NCI-H128 (cell line): ENCODE measurements around the gene NPVF.

Experiments
- DNase-seq: peaks from one replicate; lab custom pipeline; 2025; ENCODE audit not compliant: unreplicated experiment; lab: John Stamatoyannopoulos, UW

NPVF gene, protein sequence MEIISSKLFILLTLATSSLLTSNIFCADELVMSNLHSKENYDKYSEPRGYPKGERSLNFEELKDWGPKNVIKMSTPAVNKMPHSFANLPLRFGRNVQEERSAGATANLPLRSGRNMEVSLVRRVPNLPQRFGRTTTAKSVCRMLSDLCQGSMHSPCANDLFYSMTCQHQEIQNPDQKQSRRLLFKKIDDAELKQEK

DNA sequence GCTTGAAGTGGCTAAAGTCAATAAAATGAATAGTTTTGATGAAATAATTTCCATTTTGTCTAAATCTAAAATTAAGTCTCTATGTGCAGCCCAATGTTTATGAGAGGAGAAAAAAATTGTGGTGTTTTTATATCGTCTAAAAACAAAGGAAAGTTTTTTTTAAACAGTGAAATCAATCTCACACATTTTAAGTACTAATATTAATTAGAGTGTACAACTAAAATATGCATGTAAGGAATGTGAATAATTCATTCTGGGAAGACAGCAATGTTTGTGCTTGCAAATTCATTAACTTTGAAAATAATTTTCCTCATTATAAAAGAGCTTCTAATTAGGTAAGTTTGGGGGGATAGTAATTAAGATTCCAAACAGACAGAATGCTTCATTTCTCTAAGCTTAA lies at the start of gene NPVF:
NPVF (minus strand) TSS at position 101 of the 400 bp plus-strand sequence; CDS start at position 54, 47 bp downstream.
- DNase-seq, result no peak

DNA sequence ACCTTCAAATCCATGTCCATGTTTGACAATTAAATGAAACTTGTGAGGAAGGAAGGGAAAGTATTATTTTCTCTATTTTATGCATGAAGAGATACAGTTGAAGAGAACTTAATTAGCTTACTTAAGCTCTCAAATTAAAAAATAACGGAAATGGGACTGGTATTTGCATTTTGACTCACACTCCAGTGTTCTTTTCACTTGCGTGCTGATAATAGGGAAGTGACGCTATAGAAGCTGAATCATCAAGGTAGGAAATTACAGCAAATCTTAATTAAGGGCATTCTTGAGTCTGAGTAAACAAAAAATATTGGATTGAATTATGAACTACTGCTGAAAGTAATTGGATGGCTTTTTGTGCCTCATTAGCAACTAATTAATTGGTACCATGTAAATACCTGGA lies 44.0 kb upstream of the NPVF start:
- DNase-seq, result no peak

DNA sequence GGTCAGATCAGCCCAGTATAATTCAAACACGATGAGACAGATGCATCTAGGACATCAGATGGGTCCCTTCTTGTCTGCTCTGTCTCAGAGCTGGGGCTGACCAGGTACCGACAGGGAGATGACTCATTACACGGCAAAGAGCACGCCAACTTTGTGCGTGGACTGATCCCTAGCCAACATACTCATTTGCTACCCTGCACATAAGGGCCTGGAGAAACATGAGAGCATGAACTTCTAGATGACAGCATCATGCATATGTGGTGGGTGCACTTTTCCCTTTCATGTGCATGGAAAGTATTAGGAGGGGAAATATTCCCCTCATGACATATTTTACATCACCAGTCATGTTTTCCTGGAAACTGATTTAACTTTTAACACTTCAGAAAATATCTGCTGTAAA lies 35.1 kb upstream of the NPVF start:
- DNase-seq, result no peak

DNA sequence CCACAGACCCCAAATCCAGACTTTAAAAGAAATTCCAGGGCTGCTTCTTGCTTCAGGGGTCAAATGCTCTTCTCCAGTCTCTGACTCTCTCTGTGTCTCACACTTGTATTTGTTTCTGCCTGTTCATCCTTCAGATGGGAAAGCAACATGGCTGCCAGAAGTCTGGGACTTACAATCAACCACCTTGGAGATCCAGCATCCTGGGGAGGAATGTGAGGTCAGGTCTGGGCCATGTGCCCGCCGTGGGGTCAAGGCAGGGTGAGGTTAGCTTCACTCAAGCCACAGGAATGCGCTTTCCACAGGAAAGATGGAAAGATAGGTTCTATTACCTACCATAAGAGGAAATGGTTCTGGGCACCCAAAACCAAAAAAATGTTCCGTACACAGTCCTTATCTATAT lies 34.3 kb upstream of the NPVF start:
- no peak for DNase-seq

DNA sequence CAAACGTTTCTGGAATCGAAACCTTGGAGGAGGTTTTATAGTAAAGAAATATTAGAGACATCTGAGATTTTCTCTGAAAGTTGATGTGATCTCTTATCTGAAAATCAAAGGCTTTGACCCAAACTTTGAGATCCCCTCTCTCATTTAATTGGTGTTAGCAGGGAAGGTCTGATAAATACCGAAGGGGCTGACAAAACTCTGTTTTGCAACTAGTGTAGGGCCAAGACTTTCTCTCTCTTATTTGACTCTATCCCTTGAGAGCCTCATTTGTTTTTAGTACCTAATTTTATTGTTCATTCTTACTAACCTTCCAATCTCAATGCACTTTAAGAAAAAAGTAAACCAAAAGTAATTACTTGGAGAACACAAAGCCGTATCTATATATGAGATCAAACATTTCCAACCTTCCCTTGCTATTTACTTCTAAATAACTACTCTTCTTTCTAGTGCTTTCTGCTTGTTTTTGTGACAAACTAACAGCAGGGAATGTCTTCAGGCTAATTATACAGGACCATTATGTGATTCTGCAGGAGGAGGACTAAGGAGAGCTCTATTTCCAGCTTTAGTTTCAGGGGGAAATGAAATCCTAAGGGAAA lies 33.4 kb upstream of the NPVF start:
- no peak for DNase-seq

DNA sequence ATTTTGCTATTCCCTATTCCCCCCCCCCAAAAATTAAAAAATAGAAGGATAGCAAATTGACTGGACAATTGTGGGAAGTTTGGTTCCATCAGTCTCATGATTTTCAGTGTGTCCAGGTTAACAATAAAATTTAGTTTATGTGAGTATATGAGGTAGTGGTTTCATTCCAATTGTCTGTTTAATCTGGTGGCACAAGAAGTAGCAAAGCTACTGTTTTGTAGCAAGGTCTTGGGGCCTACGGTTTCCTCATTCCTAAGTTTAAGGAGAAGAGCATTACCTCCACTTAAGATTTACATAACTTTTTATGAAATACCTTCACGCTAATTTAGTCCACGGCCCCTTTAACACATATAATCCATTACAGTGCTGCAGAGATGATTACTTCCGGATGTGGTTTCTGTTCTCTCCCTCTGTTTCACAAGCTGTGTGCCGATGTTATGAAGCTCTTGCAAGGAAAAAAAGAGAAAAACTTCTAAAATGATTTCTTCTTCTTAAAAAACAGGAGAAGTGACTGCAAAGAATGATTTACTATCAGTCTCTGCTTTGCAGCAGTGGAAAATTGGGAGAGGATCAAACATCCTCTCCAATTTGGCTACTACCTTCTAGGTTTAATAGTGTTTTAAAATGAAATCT lies 32.7 kb upstream of the NPVF start:
- DNase-seq, result no peak

DNA sequence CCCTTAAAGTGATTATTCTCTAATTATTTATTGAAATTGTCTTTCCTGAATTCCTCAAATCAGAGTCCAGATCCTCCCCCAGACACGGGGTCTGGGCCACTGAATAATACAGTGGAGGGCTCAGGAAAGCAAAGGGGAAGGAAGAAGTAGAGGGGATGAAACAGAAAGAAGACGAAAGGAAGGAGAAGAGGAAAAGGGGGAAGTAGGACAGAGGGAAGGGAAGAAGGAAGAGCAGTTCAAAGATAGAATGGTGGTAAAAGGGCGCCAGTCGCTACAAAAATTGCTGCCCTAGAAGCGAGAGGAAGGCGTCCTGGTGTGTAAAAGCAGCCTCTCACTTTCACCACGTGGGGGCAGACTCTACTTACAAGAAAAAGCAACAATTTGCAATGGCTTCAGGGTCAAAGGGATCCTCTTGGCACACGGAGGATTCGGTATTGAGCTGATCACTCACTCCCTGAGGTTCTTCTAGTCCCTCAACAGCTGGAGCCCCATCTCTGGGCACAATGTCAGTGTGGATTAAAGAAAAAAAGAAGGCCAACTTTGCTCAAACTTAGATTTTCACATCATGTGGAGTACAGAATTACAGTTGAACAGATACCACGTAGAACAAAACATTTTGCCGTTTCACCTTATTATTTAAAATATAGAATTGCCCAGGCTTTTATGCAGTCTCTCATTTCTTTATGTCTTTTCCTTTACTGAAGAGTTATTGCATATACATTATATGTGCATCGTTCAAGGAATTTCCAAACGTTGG lies 31.4 kb upstream of the NPVF start:
- DNase-seq, result peak; percentile 53

DNA sequence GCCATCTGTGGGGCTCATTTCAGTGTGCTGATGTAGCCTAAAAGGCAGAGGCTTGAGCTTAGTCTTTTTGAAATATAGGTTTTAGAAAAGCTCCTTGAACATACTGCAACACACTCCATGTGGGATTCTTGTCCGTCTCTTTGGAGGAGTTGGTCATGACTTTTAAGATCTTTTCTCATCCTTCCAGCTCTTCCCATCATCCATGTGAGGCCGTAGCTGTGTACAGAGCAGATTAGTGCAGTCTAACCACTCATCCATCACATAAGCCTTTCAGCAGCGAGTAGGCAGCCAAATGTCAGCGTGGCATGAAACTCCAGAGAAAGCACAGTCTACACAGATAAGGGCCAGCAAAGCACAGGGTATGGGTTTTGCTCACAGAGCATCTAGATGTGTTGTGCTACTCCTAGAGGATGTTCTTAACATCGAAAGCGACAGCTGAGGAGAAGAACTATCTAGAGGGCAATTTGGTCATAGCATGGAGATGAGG lies 28.1 kb upstream of the NPVF start:
- no peak for DNase-seq

DNA sequence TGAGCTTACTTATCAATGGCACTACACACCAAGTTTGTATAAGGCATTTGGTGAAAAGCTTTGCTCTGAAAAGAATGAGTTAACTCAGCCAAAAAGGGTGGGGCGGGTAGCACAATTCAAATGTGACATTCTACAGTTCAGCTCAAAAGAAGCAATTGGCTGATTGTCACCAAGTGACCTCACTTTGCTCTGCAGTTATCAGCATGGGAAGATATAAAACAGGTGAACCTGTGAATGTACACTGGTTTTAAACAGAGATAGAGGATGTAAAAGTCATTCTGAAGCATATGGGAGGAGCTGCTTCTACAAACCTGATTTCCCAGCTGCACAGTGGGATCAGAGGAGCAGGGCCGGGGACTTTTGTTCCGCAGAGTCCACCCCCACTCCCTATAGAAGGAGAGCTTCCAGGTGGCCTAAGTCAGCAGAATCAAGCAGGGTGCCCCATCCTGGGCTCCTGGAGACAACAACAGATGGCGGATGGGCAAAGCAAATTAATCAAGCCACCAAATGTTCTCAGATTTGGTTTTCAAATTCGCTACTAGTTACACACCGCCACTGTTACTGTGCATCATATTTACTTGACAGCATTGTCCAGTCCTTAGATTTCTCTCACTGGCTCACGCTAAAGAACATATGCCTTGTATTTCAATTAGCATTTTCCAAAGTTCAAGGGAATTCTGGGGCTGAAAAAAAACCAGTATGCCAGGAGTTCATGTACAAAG lies 27.5 kb upstream of the NPVF start:
- no peak for DNase-seq

DNA sequence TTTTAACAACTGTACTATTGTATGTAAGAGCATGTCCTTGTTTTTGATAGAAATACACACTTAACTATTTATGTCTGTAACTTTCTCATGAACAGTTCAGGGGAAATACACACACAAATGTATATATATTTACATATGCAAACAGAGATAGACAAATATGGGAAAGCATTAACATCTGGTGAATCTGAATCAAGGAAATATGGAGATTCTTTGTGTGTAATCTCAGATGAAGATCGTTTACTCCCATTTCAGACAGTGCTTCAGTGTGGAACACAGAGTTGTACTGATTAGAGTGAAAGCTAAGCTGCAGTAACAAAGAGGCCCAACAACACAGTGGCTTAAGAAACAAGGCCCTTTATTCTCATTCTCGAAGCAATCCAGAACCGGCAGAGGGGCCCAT lies 26.3 kb upstream of the NPVF start:
- DNase-seq, result no peak

DNA sequence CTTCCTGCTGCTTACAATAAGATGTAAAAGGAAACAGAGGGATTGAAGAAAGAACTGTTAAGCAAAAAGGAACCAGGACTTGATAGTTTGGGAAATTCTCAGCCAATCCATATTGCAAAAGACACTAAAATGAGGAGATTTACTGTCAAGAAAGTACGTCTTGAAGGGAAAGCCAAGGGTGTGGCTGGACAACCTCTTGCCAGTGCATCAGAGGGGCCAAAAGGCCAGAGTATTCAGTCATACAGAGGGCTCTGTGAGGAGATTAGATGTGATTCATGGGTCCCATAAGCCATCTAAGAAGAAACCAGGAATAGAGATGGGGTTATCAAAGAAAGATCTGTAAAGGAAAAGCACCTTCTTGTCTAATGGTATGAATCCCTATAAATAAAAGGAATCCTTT lies 25.4 kb upstream of the NPVF start:
- DNase-seq, result no peak

DNA sequence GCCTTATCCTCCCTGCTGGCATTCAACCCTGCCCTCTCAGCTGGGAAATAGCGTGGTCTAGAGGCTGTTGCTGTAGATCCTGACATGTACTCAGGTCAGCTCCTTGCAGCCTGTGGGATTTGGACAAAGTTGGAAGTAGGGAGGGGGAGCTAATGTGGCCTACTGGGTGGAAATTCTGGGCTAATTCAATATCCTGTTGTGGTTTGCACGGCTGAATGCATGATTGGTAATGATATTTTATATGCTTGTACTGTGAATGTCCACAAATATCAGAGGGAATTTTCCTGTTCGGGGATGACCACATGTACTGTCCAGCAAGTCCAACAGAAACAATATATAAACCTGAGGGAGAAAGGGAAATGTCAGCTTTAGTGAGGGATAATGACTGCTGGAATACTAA lies 22.1 kb upstream of the NPVF start:
- DNase-seq, result no peak

DNA sequence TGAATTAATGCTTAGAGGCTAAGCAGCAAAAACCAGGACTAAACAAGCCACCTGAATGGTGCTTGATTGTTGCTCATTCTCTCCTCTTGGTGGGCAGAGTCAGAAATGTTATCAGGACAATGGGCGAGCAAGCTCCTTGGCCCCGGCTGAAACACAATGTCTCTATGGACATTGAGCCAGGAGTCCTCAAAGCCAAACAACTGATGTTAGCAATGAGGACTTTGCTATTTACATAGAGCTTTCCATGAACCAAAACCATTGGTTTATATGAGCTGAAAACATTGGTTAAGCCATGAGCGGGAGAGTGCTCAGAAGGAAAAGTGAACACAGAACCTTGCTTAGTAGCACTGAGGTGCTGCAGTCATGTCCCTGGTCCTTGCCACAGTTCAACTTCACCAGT lies 21.5 kb upstream of the NPVF start:
- no peak for DNase-seq

DNA sequence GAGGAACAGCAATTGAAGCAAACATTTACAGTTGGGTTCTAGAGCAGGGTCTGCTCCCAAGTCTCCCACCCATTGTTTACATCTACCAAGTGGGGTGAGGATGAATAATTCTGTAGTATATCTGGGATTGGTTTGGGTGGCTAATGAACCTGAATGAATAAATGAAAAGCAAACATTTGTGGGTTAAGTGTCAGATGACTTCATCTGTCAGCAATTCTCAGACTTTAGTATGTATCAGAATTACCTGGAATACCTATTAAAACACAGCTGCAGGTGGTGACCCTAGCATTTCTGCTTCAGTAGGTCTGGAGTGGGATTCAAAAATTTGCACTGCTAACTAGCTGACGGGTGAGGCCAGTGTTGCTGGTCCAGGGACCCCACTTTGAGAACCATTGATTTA lies 18.0 kb upstream of the NPVF start:
- DNase-seq, result no peak

DNA sequence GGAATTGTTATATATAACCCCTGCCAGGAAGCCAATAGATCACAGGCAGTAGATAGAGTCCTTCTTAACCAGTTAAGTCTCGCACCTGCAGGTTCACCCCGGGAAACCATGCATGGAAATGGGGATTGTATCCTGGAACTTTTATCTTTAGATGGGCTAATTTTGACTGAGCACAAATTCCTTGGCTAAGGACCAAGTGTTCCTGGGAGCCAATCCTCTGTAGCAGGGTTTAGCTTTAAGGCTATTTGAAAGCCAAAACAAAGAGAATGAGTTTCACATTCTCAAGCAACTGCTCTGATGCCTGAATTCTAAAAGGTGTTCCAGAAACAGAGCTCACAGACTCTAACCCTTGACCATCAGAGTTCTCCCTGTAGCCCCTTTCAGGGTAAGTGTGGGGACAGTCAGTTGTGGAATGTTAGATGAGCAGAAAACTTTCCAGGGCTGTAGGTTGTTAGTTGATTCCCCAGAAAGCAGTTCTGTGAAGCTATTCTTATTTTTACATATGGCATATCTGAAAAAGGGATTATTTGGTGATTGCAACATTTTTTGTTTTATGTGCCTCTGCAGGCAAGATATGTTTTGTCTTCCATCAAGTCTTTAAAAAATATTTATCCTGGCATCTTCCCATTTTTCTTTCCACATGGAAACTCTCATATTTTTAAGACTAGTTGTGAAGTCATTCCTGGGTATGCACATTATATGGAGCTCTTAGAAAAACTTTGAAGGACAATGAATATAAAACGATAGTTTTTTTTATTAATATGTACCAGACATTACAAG lies 16.2 kb upstream of the NPVF start:
- DNase-seq, result no peak

DNA sequence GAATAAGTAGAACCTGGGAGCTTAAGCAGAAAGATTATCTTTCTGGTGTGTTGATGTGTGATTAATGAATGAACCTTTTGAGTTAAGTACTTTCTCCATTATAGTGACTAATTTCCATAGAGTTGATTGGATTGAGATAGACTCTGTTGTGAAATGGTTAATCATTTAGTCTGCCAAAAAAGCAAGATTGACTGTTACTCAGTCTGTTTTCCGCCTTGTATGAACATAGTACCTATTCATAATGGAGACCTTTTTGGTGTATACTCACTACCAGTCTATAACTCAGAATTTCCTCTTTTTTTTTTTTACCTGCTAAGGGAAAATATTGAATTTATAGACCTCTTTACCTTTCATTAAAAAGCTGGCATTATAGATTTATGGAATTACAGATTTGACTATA lies 14.4 kb upstream of the NPVF start:
- DNase-seq, result no peak

DNA sequence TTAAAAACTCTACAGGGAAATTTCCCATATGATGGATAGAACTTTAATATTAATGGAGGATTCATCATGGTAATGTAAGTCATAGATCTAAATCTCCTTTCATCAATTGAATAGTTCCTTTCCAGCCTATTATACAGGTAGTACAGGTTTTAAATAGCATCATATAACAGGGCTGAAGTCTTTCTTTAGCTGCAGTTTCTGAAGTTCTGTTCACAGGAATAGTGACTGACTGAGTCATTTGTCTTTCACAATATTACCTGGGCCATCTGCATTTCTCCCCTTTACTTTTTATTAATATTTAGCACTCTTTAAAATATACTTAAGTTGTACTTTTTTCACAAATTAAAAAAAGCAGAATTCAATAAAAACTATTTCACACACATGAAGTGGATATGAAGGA lies 12.6 kb upstream of the NPVF start:
- DNase-seq, result no peak

DNA sequence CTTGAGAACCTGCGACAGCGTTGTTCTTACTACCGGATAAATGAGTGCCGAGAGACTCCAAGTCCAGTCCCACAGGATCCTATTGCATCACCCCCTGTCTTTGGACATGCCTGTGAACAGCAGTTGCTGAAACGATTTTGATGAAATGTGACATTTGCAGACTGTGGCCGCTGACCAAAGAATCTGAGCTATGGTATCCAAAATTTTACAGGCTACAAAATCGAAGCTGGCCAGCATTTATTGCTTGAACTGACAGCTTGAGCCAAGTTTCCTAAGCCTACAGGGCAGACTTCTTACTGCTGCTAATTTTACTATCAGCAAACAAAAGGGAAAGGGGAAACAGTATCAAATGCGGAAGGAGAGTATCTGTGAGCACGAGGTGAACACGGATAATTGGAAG lies 12.1 kb upstream of the NPVF start:
- DNase-seq, result no peak

DNA sequence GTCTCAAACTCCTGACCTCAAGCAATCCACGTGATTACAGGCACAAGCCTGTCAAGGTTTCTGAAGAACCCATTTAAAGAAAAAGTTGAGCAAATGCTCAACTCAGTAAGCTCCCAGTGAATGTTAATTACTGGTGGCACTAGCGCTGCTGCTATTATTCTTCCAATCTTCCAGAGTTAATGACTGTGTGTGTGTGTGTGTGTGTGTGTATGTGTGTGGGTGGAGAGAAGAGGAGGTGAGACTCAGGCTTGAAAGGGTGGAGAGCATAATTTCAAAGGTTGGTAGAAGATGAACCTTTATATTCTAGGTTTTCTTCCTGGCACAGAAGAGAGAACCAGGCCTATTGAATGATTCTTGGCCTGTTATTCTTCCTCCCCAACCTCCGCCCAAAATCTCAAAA lies 11.6 kb upstream of the NPVF start:
- no peak for DNase-seq

DNA sequence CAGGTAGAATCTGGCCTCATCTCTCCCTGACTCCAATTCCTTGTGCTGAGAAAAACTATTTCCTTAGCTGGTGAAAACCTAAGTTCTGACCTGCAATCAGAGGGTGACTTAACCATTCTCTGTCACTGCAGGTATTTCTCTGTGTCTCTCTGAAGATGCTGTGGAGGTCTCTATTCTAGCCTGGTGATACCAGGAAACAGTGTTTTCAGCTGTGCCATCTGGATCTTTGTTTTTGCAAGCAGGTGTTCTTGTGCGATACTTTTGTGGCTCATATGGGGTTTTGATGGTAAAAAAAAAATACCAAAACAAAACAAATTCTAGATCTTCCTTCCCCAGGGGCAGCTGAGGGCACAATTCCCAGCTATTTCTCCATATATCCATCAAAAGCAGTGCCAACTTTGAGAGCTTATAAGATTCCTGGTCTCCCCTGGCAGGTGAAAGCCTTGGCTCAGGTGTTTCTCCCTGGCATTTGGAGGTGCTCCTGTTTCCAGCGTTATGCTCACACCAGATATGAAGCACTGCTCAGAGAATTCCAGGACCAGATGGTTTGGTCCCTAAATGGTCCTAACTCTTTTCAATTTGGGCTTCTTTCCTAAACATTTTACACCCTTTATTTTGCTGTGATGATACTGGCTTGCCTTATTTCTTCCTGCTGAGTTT lies 9.9 kb upstream of the NPVF start:
- no peak for DNase-seq
